Fibroblast of mammary gland (primary cell): ENCODE results near the gene CCK.
A peak's percentile ranks its signal among the peaks of the same experiment; 100 is the strongest.

Experiments used
- DNase-seq: peaks from one replicate; pipeline ENCODE4 v3.0.0-alpha.2; 2010; ENCODE audit warnings: low read depth
- H3K4me3 ChIP-seq: 2 replicates; pipeline ENCODE4 v1.5.1; 2011; ENCODE audit warnings: low read depth, mild to moderate bottlenecking, low read length, moderate library complexity; ENCODE audit not compliant: control insufficient read depth
- CTCF ChIP-seq: conservative IDR thresholded peaks from 2 replicates; pipeline ENCODE4 v1.5.1; 2011; ENCODE audit warnings: low read depth, low read length, inconsistent platforms; ENCODE audit not compliant: control insufficient read depth, insufficient read depth

CCK gene

GRCh38 chr3:42266085-42266484 is at the start of gene CCK:
Gene CCK, minus strand, starts transcription at chr3:42266185. Its CDS starts 2,555 bp downstream, at chr3:42263630.
- no peak for DNase-seq
- H3K4me3 ChIP-seq, result no peak within 1 kb of the TSS
- no peak for TF ChIP-seq CTCF

GRCh38 chr3:42314411-42314810 is 48.4 kb upstream of the CCK start:
- no peak overlapping the region for H3K4me3 ChIP-seq
- TF ChIP-seq CTCF, result no peak
- peak; percentile 6 for DNase-seq

GRCh38 chr3:42308651-42309050 is 42.7 kb upstream of the CCK start:
- no peak for TF ChIP-seq CTCF
- DNase-seq, result no peak
- no peak overlapping the region for H3K4me3 ChIP-seq

- H3K4me3 ChIP-seq, result no peak overlapping the region
- TF ChIP-seq CTCF, result no peak
- no peak for DNase-seq
These were observed 40.5 kb upstream of the CCK start for GRCh38 chr3:42306499-42306898.

GRCh38 chr3:42302924-42303634 is 37.1 kb upstream of the CCK start:
- DNase-seq, result no peak
- no peak overlapping the region for H3K4me3 ChIP-seq
- no peak for TF ChIP-seq CTCF

- peak; percentile 50 for DNase-seq
- no peak overlapping the region for H3K4me3 ChIP-seq
- no peak for TF ChIP-seq CTCF
These were observed 35.6 kb upstream of the CCK start for GRCh38 chr3:42301446-42302175.

GRCh38 chr3:42300778-42301177 is 34.8 kb upstream of the CCK start:
- no peak overlapping the region for H3K4me3 ChIP-seq
- TF ChIP-seq CTCF, result no peak
- DNase-seq, result no peak
